A549 (cell line): ENCODE results near the gene AXIN2. TPM values are rescaled to one million over a fixed set of nuclear protein-coding genes. Genes with fewer than 3 reads are reported as not detected.

ENCODE experiments used
- ATAC-seq, 2 experiments: fragments of 200-7000 bp in 1 of 2; fragments of >200 bp in 1 of 2; cut with Nextera tagmentation in 1 of 2; cut with Tn5 transposase in 1 of 2; 3 replicates each; pipeline versions ENCODE4 v1.8.0 to v1.9.1; 2018 to 2020; ENCODE audit warnings: mild to moderate bottlenecking in 1 of 2, moderate library complexity in 1 of 2
- CTCF ChIA-PET: fragments of 300-600 bp; sonication (Branson Sonifier 250); formaldehyde crosslinking; extraction: SDS; loops from one replicate; lab custom pipeline; 2021; ENCODE audit warnings: antibody characterized with exemption, inconsistent platforms; lab: Yijun Ruan, JAX
- POLR2A ChIA-PET: fragments of 350-600 bp; formaldehyde crosslinking; extraction: SDS; loops from one replicate; lab custom pipeline; 2021; ENCODE audit warnings: antibody characterized with exemption, inconsistent platforms; lab: Yijun Ruan, JAX
- DNase-seq, 2 experiments: peaks; one replicate each; pipeline versions ENCODE4 v3.0.0 to v3.0.0-alpha.2; 2011 to 2016; ENCODE audit warnings: low read depth in 1 of 2, low spot score in 1 of 2
- FAIRE-seq: peaks from 2 replicates; lab custom pipeline; 2011; peaks lifted over from hg19 to GRCh38; lab: Jason Lieb, UNC
- H3K27ac ChIP-seq, 2 experiments: fragments of >200 bp; sonication (Bioruptor Twin); formaldehyde crosslinking; 3 replicates each; pipeline ENCODE4 v1.5.1; 2016 to 2017
- H3K4me1 ChIP-seq: fragments of >200 bp; sonication (Bioruptor Twin); formaldehyde crosslinking; 3 replicates; pipeline ENCODE4 v1.6.1; 2016
- H3K4me2 ChIP-seq: fragments of >200 bp; sonication (Bioruptor Twin); formaldehyde crosslinking; 3 replicates; pipeline ENCODE4 v1.6.1; 2016
- H3K4me3 ChIP-seq: fragments of >200 bp; sonication (Bioruptor Twin); formaldehyde crosslinking; 3 replicates; pipeline ENCODE4 v1.5.1; 2016
- H3K9me3 ChIP-seq: fragments of >200 bp; sonication (Bioruptor Twin); formaldehyde crosslinking; 3 replicates; pipeline ENCODE4 v1.6.1; 2016
- BCL3 ChIP-seq: fragments of >200 bp; sonication (Bioruptor Twin); formaldehyde crosslinking; IDR thresholded peaks from 3 replicates; pipeline ENCODE4 v1.6.1; 2016
- CEBPB ChIP-seq, 2 experiments: fragments of >200 bp in 1 of 2; sonication (Bioruptor Twin) in 1 of 2; formaldehyde crosslinking in 1 of 2; IDR thresholded peaks; 2 replicates each; pipeline ENCODE4 v1.6.1; 2012 to 2016
- E2F6 ChIP-seq: IDR thresholded peaks from 2 replicates; pipeline ENCODE4 v1.6.1; 2012; ENCODE audit warnings: low read depth, borderline replicate concordance
- EHMT2 ChIP-seq: fragments of 200-600 bp; sonication (generic); IDR thresholded peaks from 2 replicates; pipeline ENCODE4 v1.6.1; 2016; ENCODE audit warnings: antibody characterized with exemption, low read depth, mild to moderate bottlenecking, moderate library complexity
- HES2 ChIP-seq: fragments of >200 bp; sonication (Bioruptor Twin); formaldehyde crosslinking; IDR thresholded peaks from 2 replicates; pipeline ENCODE4 v1.6.1; 2016
- HEYL ChIP-seq: fragments of 250-450 bp; sonication (Bioruptor Pico); IDR thresholded peaks from 2 replicates; pipeline ENCODE4 v1.8.0; 2021; ENCODE audit warnings: mild to moderate bottlenecking, moderate library complexity
- HOXA7 ChIP-seq: fragments of 250-450 bp; sonication (Bioruptor Pico); IDR thresholded peaks from 2 replicates; pipeline ENCODE4 v1.5.0; 2020; ENCODE audit warnings: mild to moderate bottlenecking, moderate library complexity
- KDM1A ChIP-seq: fragments of 200-600 bp; sonication (generic); IDR thresholded peaks from 2 replicates; pipeline ENCODE4 v1.6.1; 2016; ENCODE audit warnings: low read depth, mild to moderate bottlenecking
- NFE2L2 ChIP-seq: fragments of 150-350 bp; conservative IDR thresholded peaks from 2 replicates; pipeline ENCODE4 v1.6.1; 2014; ENCODE audit warnings: low read length
- NR3C1 ChIP-seq: fragments of >200 bp; sonication (Bioruptor Twin); formaldehyde crosslinking; IDR thresholded peaks from 3 replicates; pipeline ENCODE4 v1.6.1; 2017
- RCOR1 ChIP-seq: fragments of 150-350 bp; IDR thresholded peaks from 2 replicates; pipeline ENCODE4 v1.6.1; 2014; ENCODE audit warnings: antibody characterized with exemption, low read length, low read depth
- REST ChIP-seq: fragments of 200-600 bp; sonication (generic); IDR thresholded peaks from 2 replicates; pipeline ENCODE4 v1.6.1; 2016; ENCODE audit warnings: antibody characterized with exemption, mild to moderate bottlenecking, moderate library complexity
- TFCP2L1 ChIP-seq: fragments of 250-450 bp; sonication (Bioruptor Pico); IDR thresholded peaks from 2 replicates; pipeline ENCODE4 v1.5.0; 2021; ENCODE audit warnings: mild to moderate bottlenecking
- USF2 ChIP-seq: fragments of 450-650 bp; IDR thresholded peaks from 2 replicates; pipeline ENCODE4 v1.6.1; 2014; ENCODE audit warnings: antibody characterized with exemption
- ZFP36 ChIP-seq: fragments of 450-650 bp; IDR thresholded peaks from 2 replicates; pipeline ENCODE4 v1.6.1; 2014; ENCODE audit warnings: borderline replicate concordance; ENCODE audit not compliant: partially characterized antibody
- ZNF302 ChIP-seq: fragments of 250-450 bp; sonication (Bioruptor Pico); IDR thresholded peaks from 2 replicates; pipeline ENCODE4 v1.9.0; 2021; ENCODE audit warnings: inconsistent platforms, mild to moderate bottlenecking, moderate library complexity
- ZSCAN20 ChIP-seq: fragments of 250-450 bp; sonication (Bioruptor Pico); IDR thresholded peaks from 2 replicates; pipeline ENCODE4 v1.8.0; 2022; ENCODE audit warnings: mild to moderate bottlenecking, moderate library complexity
- WGBS: methylation state at CpG from one replicate; pipeline ENCODE4 v1.1.6; 2017; ENCODE audit errors: missing lambda C conversion rate; 5-methylcytosine and 5-hydroxymethylcytosine counted together
- polyA plus RNA-seq, 4 experiments: library from polyadenylated mRNA; depleted of rRNA in 3 of 4; stranded (reverse); fragments of >200 nt; fragmentation: RNase III in 1 of 4; extraction: RNeasy Plus Mini Kit Qiagen cat#74134 plus additional on column Dnase treatment in 1 of 4; gene quantifications; 2 replicates in 3 of 4; 3 replicates in 1 of 4; pipeline ENCODE4 v1.2.3, GENCODE V29; 2011 to 2017

AXIN2 gene
- polyA plus RNA-seq, 2 of the 4 experiments (the other 2 are of a cell fraction) = 4.0 to 4.9 TPM

GRCh38 chr17:65550758-65551157 lies 10.7 kb downstream of the AXIN2 start:
- TF ChIP-seq RCOR1 (no peak), E2F6 (no peak), ZSCAN20 (no peak), ZFP36 (no peak), HEYL (CRISPR knock-in tag) (no peak)
- ATAC-seq (no peak), DNase-seq (no peak), FAIRE-seq (no peak)
- ChIA-PET CTCF (interaction anchor here (1.2 kb wide), 1 partner anchor 43 kb away, joined by 3 read pairs; no protein-coding TSS in a partner anchor), POLR2A (no interaction called here)
- 85% methylated on average over 4 of the region's 4 CpGs for WGBS
- Histone ChIP-seq H3K4me1 (peaks cover 15% of the 10 kb centered on the region), H3K4me2 (no peak overlapping the region), H3K27ac (no peak overlapping the region), H3K4me3 (no peak overlapping the region), H3K9me3 (no peaks in the 10 kb centered on the region)

- FAIRE-seq (no peak), ATAC-seq (no peak), DNase-seq (no peak)
- 72% methylated on average over 9 of the region's 9 CpGs for WGBS
- POLR2A ChIA-PET = no interaction called here
- Histone ChIP-seq H3K4me1 (peaks cover 15% of the 10 kb centered on the region), H3K4me3 (no peak overlapping the region), H3K9me3 (no peaks in the 10 kb centered on the region), H3K4me2 (no peak overlapping the region), H3K27ac (no peak overlapping the region)
- CTCF ChIA-PET = no interaction called here
- TF ChIP-seq USF2 (no peak), NR3C1 (no peak), HOXA7 (CRISPR knock-in tag) (no peak), REST (no peak), E2F6 (no peak), HEYL (CRISPR knock-in tag) (no peak), CEBPB (IDR thresholded peaks at IDR 0.05) (no peak), ZNF302 (no peak), NFE2L2 (no peak), TFCP2L1 (CRISPR knock-in tag) (no peak), HES2 (no peak), BCL3 (no peak), KDM1A (no peak), EHMT2 (no peak)
These were observed 11.3 kb downstream of the AXIN2 start for GRCh38 chr17:65550075-65550662.
